Ovary (tissue), 3 donors: ENCODE results near the gene APIP.

Experiments
- EP300 ChIP-seq: sonication (generic); formaldehyde crosslinking; IDR thresholded peaks from one replicate; pipeline ENCODE4 v1.6.1; 2017; ENCODE audit warnings: antibody characterized with exemption
- POLR2A ChIP-seq: fragments of 450-650 bp; IDR thresholded peaks from one replicate; pipeline ENCODE4 v1.6.1; 2017; ENCODE audit warnings: antibody characterized with exemption, mild to moderate bottlenecking, moderate library complexity
- TF ChIP-seq, protein P1 (sequence below), 3 donors: fragments of 450-650 bp in 2 of 3; fragments of 200-600 bp in 1 of 3; IDR thresholded peaks; one replicate each; pipeline versions ENCODE4 v1.5.1 to v1.8.0; 2016 to 2022; ENCODE audit warnings: antibody characterized with exemption in 3 of 3, mild to moderate bottlenecking in 1 of 3
- donor health status: DM: no; HTN: no; CAD: no.

- TF ChIP-seq, protein P1, sequence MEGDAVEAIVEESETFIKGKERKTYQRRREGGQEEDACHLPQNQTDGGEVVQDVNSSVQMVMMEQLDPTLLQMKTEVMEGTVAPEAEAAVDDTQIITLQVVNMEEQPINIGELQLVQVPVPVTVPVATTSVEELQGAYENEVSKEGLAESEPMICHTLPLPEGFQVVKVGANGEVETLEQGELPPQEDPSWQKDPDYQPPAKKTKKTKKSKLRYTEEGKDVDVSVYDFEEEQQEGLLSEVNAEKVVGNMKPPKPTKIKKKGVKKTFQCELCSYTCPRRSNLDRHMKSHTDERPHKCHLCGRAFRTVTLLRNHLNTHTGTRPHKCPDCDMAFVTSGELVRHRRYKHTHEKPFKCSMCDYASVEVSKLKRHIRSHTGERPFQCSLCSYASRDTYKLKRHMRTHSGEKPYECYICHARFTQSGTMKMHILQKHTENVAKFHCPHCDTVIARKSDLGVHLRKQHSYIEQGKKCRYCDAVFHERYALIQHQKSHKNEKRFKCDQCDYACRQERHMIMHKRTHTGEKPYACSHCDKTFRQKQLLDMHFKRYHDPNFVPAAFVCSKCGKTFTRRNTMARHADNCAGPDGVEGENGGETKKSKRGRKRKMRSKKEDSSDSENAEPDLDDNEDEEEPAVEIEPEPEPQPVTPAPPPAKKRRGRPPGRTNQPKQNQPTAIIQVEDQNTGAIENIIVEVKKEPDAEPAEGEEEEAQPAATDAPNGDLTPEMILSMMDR (IDR thresholded peaks at IDR 0.05) = no peak
- no peak for TF ChIP-seq EP300
- TF ChIP-seq POLR2A = no peak
Measured at GRCh38 chr11:34857463-34857862, 58.7 kb downstream of the APIP start.
